SHP77 treated with DMSO at 0.1 percent for 48 hours (cell line): ENCODE measurements around the gene HOXA11.

Source experiments
- DNase-seq: peaks from one replicate; lab custom pipeline; 2025; lab: John Stamatoyannopoulos, UW

HOXA11 gene

GRCh38 chr7:27192546-27193334 lies 7.7 kb upstream of the HOXA11 start:
- no peak for DNase-seq

GRCh38 chr7:27191833-27192545 lies 7.0 kb upstream of the HOXA11 start:
- no peak for DNase-seq

- DNase-seq: no peak
These were observed 6.2 kb upstream of the HOXA11 start for GRCh38 chr7:27191161-27191731.

- DNase-seq: no peak
These were observed 5.1 kb upstream of the HOXA11 start for GRCh38 chr7:27189997-27190748.

GRCh38 chr7:27189295-27189996 lies 4.4 kb upstream of the HOXA11 start:
- no peak for DNase-seq

- DNase-seq: no peak
These were observed 3.6 kb upstream of the HOXA11 start for GRCh38 chr7:27188386-27189294.

- no peak for DNase-seq
These were observed 2.7 kb upstream of the HOXA11 start for GRCh38 chr7:27187475-27188385.

- DNase-seq: no peak
These were observed 1.8 kb upstream of the HOXA11 start for GRCh38 chr7:27186668-27187474.

GRCh38 chr7:27185854-27186667 lies 1.0 kb upstream of the HOXA11 start:
- no peak for DNase-seq

GRCh38 chr7:27184337-27185012 lies 557 bp downstream of the HOXA11 start:
- no peak for DNase-seq

- DNase-seq: no peak
These were observed 1.2 kb downstream of the HOXA11 start for GRCh38 chr7:27183682-27184336.

- no peak for DNase-seq
These were observed 2.0 kb downstream of the HOXA11 start for GRCh38 chr7:27182861-27183681.

GRCh38 chr7:27182285-27182841 lies 2.7 kb downstream of the HOXA11 start:
- DNase-seq: no peak

- no peak for DNase-seq
These were observed 3.2 kb downstream of the HOXA11 start for GRCh38 chr7:27181795-27182275.
